Activated CD4-positive, alpha-beta T cell treated with anti-CD3 and anti-CD28 coated beads for 4 hours (primary cell): ENCODE data around the gene APOL1.
"Not testable (repeated sequence)": the region's sequence is repeated elsewhere in the genome, so short reads cannot be mapped to it uniquely, and the experiment has no call there.

Experiments
- DNase-seq, 2 donors: peaks; one replicate each; pipeline ENCODE4 v3.0.0-alpha.2; 2020

The APOL1 gene

GRCh38 chr22:36274531-36274930 is 21.6 kb downstream of the APOL1 start:
- DNase-seq: no peak

DNA sequence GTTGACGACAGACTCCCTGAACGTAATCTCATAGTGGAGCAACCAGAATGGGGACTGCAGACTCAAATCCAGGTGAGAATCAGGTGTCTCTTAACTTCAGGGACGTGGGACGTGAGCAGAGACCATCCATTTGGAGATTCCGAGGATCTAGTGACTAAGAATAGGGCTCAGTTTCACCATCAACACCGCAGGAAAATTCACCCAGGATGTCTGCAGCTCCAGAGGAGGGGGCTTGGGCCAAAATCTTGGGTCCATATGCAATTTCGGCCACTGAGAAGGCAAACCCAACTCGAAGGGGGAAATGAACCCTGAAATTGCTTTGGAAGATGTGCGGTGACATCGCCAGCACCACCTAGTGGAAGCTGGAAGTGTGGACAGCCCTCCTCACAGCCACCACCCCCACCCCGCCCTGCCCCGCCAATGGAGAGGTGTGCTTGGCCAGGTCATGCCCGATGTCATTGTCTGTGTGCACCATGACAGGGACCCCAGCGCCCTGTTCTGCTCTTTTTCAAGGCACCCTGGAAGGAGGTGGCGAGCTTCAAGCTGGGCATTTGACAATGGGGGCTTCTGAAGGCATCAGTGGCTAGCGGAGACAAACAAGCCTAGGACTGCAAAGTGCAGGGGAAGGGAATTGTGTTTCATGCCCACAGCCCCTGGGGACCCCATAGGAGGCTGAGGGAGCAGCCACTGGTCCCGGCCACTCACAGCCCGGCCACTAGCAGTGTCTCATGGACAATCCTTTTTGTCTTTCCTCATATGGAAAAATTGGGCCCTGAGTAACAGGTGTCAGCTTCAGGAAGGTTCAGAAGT is 24.8 kb downstream of the APOL1 start:
- DNase-seq: peak; percentile 62

DNA sequence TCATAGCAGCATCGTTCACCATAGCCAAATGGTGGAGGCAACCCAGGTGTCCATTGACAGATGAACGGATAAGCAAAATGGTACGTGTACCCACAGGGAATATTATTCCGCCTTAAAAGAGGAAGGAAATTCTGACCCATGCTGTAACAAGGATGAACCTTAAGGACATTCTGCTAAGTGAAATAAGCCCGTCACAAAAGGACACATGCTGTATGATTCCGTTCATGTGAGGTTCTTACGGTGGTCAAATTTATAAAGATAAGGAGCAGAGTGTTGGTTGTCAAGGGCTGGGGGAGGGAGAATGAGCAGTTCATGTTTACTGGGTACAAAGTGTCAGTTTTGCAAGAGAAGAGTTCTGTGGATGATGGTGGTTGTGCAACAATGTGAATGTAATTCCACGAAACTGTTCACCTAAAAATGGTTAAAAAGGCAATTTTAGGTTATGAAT is 26.3 kb downstream of the APOL1 start:
- no peak for DNase-seq

- DNase-seq: no peak
Measured at GRCh38 chr22:36280379-36280778, 27.4 kb downstream of the APOL1 start.

DNA sequence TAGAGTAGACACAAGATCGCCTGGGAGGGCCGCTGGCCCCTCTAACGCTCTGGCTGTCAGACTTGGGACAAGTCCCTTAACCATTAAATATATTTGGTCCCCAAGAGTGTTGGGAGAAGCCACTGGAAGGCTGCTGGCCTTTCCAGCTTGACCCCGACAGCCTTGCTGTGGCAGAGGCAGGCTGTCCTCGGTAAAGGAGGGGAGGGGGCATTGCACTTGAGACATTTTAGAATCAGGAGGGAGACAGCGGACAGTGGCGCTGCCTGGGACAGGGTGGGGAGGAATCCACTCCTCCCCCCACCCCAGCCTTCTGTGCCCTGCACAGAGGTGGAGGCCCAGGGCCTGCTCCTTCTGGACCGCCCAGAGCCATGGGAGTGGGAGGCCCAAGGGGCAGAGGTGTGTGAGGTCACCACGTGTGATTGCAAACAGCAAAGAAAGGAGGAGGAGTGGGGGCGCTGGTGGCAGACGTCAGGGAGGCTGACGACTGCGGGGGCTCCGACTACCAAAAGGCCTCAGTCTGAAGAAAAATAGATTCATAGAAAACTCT is 28.9 kb downstream of the APOL1 start:
- no peak for DNase-seq

DNA sequence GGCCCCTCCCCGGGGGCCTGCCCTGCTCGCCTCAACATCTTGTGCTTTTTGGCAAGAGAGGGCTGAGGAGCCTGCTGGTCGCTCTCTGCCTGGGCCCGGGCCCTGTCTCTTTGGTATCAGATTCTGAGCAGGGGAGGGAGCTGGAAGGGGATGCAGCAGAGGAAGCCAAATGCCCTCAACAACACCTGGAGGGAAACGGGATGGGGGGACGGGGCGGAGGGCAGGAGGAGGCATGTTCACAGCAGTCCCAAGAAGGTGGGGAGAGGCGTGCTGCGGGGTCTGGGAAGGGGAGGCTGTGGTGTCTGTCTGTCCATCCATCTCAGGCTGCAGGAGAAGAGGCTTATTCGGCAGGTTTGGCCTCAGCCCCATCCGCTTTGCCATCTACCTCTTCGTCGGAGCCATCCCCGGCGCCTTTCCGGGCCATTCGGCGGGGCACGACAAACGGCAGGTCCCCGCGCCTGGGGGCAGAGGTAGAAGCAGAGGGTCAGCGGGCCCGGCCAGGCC is 29.4 kb downstream of the APOL1 start:
- DNase-seq: no peak

- DNase-seq: no peak
Measured at GRCh38 chr22:36284171-36284571, 31.2 kb downstream of the APOL1 start.

DNA sequence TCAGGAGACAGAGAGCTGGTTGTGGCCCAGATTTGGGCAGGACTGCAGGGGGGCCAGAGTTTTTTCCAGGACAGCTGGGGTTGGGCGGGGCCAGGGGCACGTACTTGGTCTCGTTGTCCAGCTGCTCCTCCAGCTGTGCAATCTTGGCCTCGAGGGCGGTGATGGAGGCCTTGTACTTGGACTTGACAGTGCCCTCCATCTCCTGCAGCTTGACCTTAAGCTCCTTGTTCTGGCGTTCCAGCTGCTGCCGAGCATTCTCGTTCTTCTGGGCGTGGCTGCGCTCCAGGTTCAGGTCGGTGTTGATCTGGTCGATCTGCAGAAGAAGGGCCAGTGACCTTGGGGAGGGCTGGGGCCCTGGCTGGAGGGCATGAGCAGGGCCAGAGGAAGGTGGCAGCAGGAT is 32.1 kb downstream of the APOL1 start:
- DNase-seq: no peak

- DNase-seq: no peak
Measured at GRCh38 chr22:36285545-36285944, 32.6 kb downstream of the APOL1 start.

DNA sequence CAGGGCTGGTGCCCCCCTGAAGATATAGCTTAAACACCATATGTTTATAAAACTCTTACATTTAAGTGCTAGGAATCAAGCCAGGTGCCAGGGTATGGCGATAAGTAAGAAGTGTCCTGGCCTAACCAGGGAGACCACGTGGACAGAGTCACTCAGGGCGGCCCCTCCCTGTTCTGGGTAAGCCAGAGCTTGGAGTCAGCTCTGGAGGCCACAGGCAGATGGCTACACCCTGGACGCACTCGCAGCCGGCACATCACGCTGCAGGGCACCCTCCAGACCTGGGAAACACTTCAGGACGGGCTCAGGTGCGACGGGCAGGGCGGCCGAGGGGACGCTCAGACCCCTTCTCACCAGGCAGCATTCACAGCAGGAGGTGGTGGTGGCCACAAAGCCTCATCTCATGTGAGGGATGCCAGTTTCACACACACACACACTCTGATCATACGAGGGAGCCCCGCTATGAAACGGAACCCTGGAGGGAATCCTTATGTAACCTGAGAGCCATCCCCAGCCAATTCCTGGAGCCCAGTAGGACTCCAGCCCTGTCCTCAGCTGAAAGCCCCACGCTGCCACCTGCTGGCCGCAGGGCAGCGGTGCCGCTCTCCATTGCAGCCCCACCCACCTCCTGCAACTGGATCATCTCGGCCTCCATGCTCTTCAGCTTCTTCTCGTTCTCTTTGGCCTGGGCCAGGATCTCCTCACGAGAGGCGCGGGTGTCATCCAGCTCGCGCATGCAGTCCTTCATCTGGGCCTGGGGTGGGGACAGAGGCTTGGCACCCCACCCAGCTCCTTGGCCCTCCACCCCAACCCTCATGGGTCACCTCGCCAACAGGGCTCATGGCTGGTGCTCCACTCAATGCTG is 33.4 kb downstream of the APOL1 start:
- DNase-seq: peak; percentile 38 to 52

- no peak for DNase-seq
Measured at GRCh38 chr22:36287881-36288515, 35.1 kb downstream of the APOL1 start.

DNA sequence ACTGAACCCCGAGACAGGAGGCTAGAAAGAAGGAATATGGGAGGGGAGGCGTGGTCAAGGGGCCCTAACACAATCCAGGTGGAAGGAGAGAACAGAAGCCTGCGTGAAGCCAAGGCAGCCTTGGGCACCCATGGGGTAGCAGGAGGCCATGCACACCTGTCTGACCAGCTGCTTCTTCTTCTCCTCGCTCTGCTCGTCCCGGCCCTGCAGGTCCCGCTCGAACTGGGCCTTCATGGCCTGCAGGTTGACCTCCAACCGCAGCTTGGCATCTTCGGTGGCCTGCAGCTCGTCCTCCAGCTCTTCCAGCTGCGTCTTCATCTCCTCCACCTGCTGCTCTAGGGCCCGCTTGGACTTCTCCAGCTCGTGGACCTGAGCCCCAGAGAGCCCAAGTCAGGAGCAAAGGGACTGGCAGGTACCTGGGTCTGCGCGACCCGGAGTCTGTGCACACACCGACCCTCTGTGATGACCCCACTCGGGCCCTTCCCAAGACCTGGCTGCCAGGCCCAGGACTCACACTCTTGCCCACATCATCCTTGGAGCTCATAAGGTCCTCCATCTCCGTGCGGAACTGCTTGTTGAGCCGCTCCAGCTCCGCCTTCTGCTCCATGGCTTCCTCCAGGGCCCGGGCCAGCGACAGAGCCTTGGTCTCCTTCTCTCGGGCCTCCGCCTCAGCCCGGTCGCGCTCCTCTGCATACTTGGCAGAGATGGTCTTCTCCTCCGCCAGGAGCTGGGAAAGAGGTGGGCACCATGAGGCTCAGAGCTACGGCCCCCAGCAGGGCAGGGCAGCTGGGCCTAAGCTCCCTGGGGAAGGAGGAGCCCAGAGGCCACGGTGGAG is 35.9 kb downstream of the APOL1 start:
- DNase-seq: no peak

DNA sequence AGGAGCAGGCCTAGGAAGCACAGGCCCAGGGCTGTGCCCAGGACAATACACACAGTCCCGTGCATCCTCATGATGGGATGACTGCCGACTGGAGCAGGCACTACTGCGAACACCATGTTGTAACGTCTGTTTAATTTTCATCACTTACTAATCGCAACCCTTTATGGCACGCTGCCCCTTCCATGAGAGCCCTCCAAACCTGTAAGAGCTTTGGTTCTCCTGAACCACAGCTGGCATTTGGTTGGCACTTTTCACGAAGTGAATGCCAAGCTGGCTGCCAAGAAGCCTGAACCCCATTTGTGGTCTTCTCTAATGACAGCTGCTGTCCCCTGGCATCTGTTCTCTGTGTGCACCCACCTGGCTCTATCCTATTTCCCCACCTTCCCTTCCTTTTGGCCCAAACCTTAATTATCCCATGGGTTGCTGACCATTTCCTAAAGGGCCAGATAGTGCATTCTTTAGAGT is 36.5 kb downstream of the APOL1 start:
- DNase-seq: no peak

DNA sequence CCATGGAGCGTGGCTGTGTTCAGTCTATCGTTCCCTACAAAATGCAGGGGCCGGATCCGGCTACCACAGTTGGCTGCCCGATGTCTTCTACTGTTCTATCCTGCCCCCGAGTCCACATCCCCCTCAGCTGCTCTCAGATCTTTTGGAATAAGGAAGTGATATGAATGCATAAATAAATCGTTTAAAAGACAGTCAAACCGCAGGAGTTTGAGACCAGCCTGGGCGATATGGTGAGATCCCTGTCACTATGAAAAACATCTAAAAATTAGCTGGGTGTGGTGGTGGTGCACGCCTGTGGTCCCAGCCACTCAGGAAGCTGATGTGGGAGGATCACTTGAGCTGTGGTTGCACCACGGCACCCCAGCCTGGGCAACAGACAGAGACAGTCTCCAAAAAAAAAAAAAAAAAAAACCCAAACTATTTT is 37.0 kb downstream of the APOL1 start:
- peak in 1 of 2 donors; percentile 30 for DNase-seq

GRCh38 chr22:36290391-36291075 is 37.6 kb downstream of the APOL1 start:
- DNase-seq: not testable (repeated sequence)

- DNase-seq: no peak
Measured at GRCh38 chr22:36291831-36292740, 39.2 kb downstream of the APOL1 start.

- DNase-seq: no peak
Measured at GRCh38 chr22:36292823-36293530, 40.0 kb downstream of the APOL1 start.

GRCh38 chr22:36293606-36294292 is 40.8 kb downstream of the APOL1 start:
- DNase-seq: no peak

- no peak for DNase-seq
Measured at GRCh38 chr22:36294293-36294620, 41.3 kb downstream of the APOL1 start.
